Endothelial cell of umbilical vein (primary cell): ENCODE data around the gene ZNF563. TPM values are rescaled to one million over a fixed set of nuclear protein-coding genes. Genes with fewer than 3 reads are reported as not detected.

Experiments
- BruUV-seq: library from RNA; stranded (reverse); fragments of 400-500 nt; replicated peaks from 2 replicates; lab custom pipeline; 2021; lab: Mats Ljungman, UMichigan
- CTCF ChIA-PET: fragments of 300-600, 350-600 bp; sonication (Branson Sonifier 250); formaldehyde crosslinking; loops from one replicate; lab custom pipeline; 2021; ENCODE audit warnings: antibody characterized with exemption, inconsistent platforms; lab: Charles Lee
- POLR2A ChIA-PET: fragments of 300-600, 350-600 bp; sonication (Branson Sonifier 250); formaldehyde crosslinking; loops from one replicate; lab custom pipeline; 2021; ENCODE audit warnings: antibody characterized with exemption, inconsistent platforms; lab: Charles Lee
- DNase-seq: peaks from one replicate; pipeline ENCODE4 v3.0.0-alpha.2; 2011; ENCODE audit warnings: low read depth, low spot score
- FAIRE-seq: peaks from 2 replicates; lab custom pipeline; 2011; peaks lifted over from hg19 to GRCh38; lab: Jason Lieb, UNC
- H2AFZ ChIP-seq: 2 replicates; pipeline ENCODE4 v1.6.0; 2012; ENCODE audit warnings: low read depth, low read length, control low read depth, inconsistent platforms
- H3K27ac ChIP-seq: 2 replicates; pipeline ENCODE4 v1.5.1; 2011; ENCODE audit warnings: low read depth, mild to moderate bottlenecking, control low read depth, low read length, moderate library complexity; ENCODE audit not compliant: insufficient read depth
- H3K27me3 ChIP-seq, 2 experiments: 2 replicates each; pipeline versions ENCODE4 v1.6.0 to v1.6.1; 2011; ENCODE audit warnings: low read length in 2 of 2, mixed read lengths in 1 of 2; ENCODE audit not compliant: control insufficient read depth in 2 of 2, insufficient read depth in 2 of 2
- H3K36me3 ChIP-seq, 2 experiments: 2 replicates in 1 of 2; 3 replicates in 1 of 2; pipeline ENCODE4 v1.5.1; 2011; ENCODE audit warnings: low read length in 2 of 2, mild to moderate bottlenecking in 1 of 2, moderate library complexity in 1 of 2; ENCODE audit not compliant: control insufficient read depth in 2 of 2, insufficient read depth in 2 of 2; ENCODE audit errors: extremely low read depth in 1 of 2
- H3K4me1 ChIP-seq: 3 replicates; pipeline ENCODE4 v1.5.1; 2011; ENCODE audit warnings: mild to moderate bottlenecking, low read length; ENCODE audit not compliant: control insufficient read depth, insufficient read depth; ENCODE audit errors: extremely low read depth
- H3K4me2 ChIP-seq: 2 replicates; pipeline ENCODE4 v1.6.1; 2011; ENCODE audit warnings: low read length, control low read depth, mixed read lengths; ENCODE audit not compliant: insufficient read depth
- H3K4me3 ChIP-seq, 3 experiments: fragments of 200-600 bp in 1 of 3; sonication (generic), shearing (Covaris generic) in 1 of 3; replicated peaks in 1 of 3; 2 replicates each; pipeline ENCODE4 v1.5.1; 2011 to 2016; ENCODE audit warnings: control low read depth in 3 of 3, low read length in 3 of 3, mild to moderate bottlenecking in 2 of 3, inconsistent platforms in 1 of 3, low read depth in 1 of 3, moderate library complexity in 1 of 3; ENCODE audit not compliant: insufficient read depth in 1 of 3
- H3K79me2 ChIP-seq: 2 replicates; pipeline ENCODE4 v1.6.0; 2012; ENCODE audit warnings: low read length, inconsistent platforms; ENCODE audit not compliant: control insufficient read depth, insufficient read depth
- H3K9ac ChIP-seq: replicated peaks from 2 replicates; pipeline ENCODE3; 2011; ENCODE audit warnings: low read length, control low read depth; ENCODE audit not compliant: insufficient read depth; ENCODE audit errors: extremely low read depth
- H3K9me1 ChIP-seq: replicated peaks from 3 replicates; pipeline ENCODE4 v1.6.0; 2011; ENCODE audit warnings: mild to moderate bottlenecking, low read length; ENCODE audit not compliant: control insufficient read depth, insufficient read depth; ENCODE audit errors: extremely low read depth
- H3K9me3 ChIP-seq: replicated peaks from 2 replicates; pipeline ENCODE4 v1.5.1; 2012; ENCODE audit warnings: low read length, inconsistent platforms; ENCODE audit not compliant: control insufficient read depth, insufficient read depth
- H4K20me1 ChIP-seq: replicated peaks from 2 replicates; pipeline ENCODE3; 2011; ENCODE audit warnings: mild to moderate bottlenecking, low read length; ENCODE audit not compliant: control insufficient read depth, insufficient read depth; ENCODE audit errors: extremely low read depth
- GATA2 ChIP-seq: IDR thresholded peaks from 2 replicates; pipeline ENCODE4 v1.7.0; 2011; ENCODE audit warnings: low read depth, mild to moderate bottlenecking, moderate library complexity, mixed read lengths, low read length; ENCODE audit not compliant: insufficient read length, insufficient read depth
- JUN ChIP-seq: IDR thresholded peaks from 2 replicates; pipeline ENCODE4 v1.6.1; 2011; ENCODE audit warnings: borderline replicate concordance, low read depth; ENCODE audit not compliant: insufficient read length, insufficient read depth
- MYC ChIP-seq: IDR thresholded peaks from one replicate; pipeline ENCODE4 v1.6.1; 2011; ENCODE audit warnings: mild to moderate bottlenecking, low read depth, low read length
- POLR2A ChIP-seq: IDR thresholded peaks from 2 replicates; pipeline ENCODE4 v1.6.1; 2012; ENCODE audit warnings: low read depth, mild to moderate bottlenecking, control low read depth, low read length
- POLR2AphosphoS5 ChIP-seq: IDR thresholded peaks from 2 replicates; pipeline ENCODE4 v1.6.1; 2012; ENCODE audit warnings: low read depth, mild to moderate bottlenecking, control low read depth, low read length, moderate library complexity; ENCODE audit not compliant: insufficient read depth
- dilution Hi-C: fragments of 300-500 bp; cut with MboI; formaldehyde crosslinking; loops from one replicate; pipeline ENCODE4 v1.15.0; 2019; ENCODE audit warnings: low sequenced_read_pairs; ENCODE audit not compliant: extremely low pct_ligation_motif_present
- intact Hi-C: fragments of 100-400 bp; cut with micrococcal nuclease; formaldehyde crosslinking; loops from one replicate; pipeline ENCODE4 v1.10.0; 2022
- polyA plus RNA-seq, 4 experiments: library from polyadenylated mRNA; depleted of rRNA in 3 of 4; stranded (reverse) in 3 of 4; unstranded in 1 of 4; fragments of >200 nt; gene quantifications; 2 replicates each; pipeline versions ENCODE4 v1.2.1 to v1.2.3, GENCODE V29; 2011 to 2012; ENCODE audit warnings: missing spikeins in 1 of 4
- total RNA-seq: library from RNA; stranded (reverse); gene quantifications from 2 replicates; pipeline ENCODE4 v1.2.3, GENCODE V29; 2021

ZNF563 gene
- total and polyA plus RNA-seq, 2 donors (not counting 3 experiments of a cell fraction or from before 2014, with no cell fraction given) = 0.35 to 1.1 TPM

- Histone ChIP-seq H3K36me3 (no peaks in the 10 kb centered on the region), H3K4me1 (peaks cover 3% of the 10 kb centered on the region), H3K9me1 (no peaks in the 10 kb centered on the region), H2AFZ (peak within 1 kb of the TSS; percentile 93), H3K79me2 (peaks cover 7% of the 10 kb centered on the region), H3K9me3 (no peaks in the 10 kb centered on the region), H3K9ac (peak within 1 kb of the TSS; percentile 73), H3K4me3 (peak within 1 kb of the TSS; percentile 43 to 91 (median 63)), H3K27me3 (no peaks in the 10 kb centered on the region), H4K20me1 (no peaks in the 10 kb centered on the region), H3K27ac (peak within 1 kb of the TSS; percentile 56), H3K4me2 (peak within 1 kb of the TSS; percentile 79)
- ChIA-PET POLR2A (no interaction called here), CTCF (interaction anchor here (1.0 to 1.3 kb wide), 3 partner anchors 168 to 371 kb away, joined by 3 read pairs; no protein-coding TSS in a partner anchor)
- intact Hi-C loops = loop anchor here (1.0 kb wide), 4 partner anchors 131 to 316 kb away; partner anchors contain the start of genes ZNF136, ZNF490, ZNF564 and ZNF791
- DNase-seq (peak; percentile 95), FAIRE-seq (peak; percentile 99)
- dilution Hi-C loops = no loop called here
- TF ChIP-seq POLR2A (peak; percentile 51), POLR2AphosphoS5 (peak; percentile 19), GATA2 (no peak), MYC (no peak)
- no TSS peak for BruUV-seq
Observed at GRCh38 chr19:12294249-12295158, 38.9 kb downstream of the ZNF563 start, which contains the start of gene ZNF44. Gene ZNF44 (minus strand): TSS chr19:12294883. CDS start chr19:12294694, 189 bp downstream.

DNA sequence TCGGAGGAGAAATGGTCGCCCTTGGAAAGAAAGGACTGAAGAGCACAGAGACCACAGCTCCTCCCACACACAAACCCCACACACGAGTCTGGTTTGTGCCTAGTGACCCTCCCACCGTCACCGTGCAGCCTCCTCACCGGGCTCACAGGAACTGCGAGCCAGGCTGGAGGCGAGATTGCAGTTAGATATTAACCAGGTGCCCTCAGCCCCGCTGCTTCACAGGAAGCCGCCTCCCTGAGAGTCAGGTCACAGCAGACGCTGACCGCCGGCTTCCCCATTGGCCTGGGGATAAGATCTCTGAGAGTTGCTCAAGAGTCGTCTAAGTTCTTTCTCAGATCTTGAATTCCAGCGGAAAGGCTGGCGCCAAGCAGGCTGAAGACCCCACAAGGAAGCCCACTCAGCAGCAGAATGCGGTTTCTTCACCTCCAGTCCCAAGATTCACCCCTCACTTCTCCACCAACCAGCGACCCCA is 39.6 kb downstream of the ZNF563 start:
- CTCF ChIA-PET = interaction anchor here (1.0 to 1.3 kb wide), 2 partner anchors 167 to 203 kb away, joined by 3 read pairs; no protein-coding TSS in a partner anchor
- no TSS peak for BruUV-seq
- TF ChIP-seq JUN (no peak), GATA2 (peak; percentile 50)
- Histone ChIP-seq H3K79me2 (peaks cover 7% of the 10 kb centered on the region), H3K4me2 (peak overlapping the region; percentile 79), H4K20me1 (no peaks in the 10 kb centered on the region), H2AFZ (peak overlapping the region; percentile 74), H3K9ac (peak overlapping the region; percentile 73), H3K4me1 (peaks cover 3% of the 10 kb centered on the region), H3K9me3 (no peaks in the 10 kb centered on the region), H3K27ac (peak overlapping the region; percentile 56), H3K9me1 (no peaks in the 10 kb centered on the region), H3K36me3 (no peaks in the 10 kb centered on the region), H3K27me3 (no peaks in the 10 kb centered on the region), H3K4me3 (peak overlapping the region; percentile 43 to 91 (median 63))
- POLR2A ChIA-PET = no interaction called here
- intact Hi-C loops (loop anchor here (1.0 kb wide), 5 partner anchors 131 to 316 kb away; partner anchors contain the start of genes ZNF136, ZNF490, ZNF564 and ZNF791), dilution Hi-C loops (no loop called here)
- DNase-seq (peak; percentile 52), FAIRE-seq (peak; percentile 68)
